GM18870 (cell line): ENCODE measurements around the gene GNG7.
"Not testable (repeated sequence)": the region's sequence is repeated elsewhere in the genome, so short reads cannot be mapped to it uniquely, and the experiment has no call there.

Experiments
- ATAC-seq: cut with Tn5 transposase; IDR thresholded peaks from one replicate; pipeline ENCODE4 v1.9.1; 2021; ENCODE audit warnings: moderate library complexity; ENCODE audit not compliant: unreplicated experiment

Gene GNG7

GRCh38 chr19:2606774-2607173 lies 95.7 kb downstream of the GNG7 start:
- not testable (repeated sequence) for ATAC-seq

GRCh38 chr19:2605889-2606288 lies 96.6 kb downstream of the GNG7 start:
- ATAC-seq: not testable (repeated sequence)

GRCh38 chr19:2604747-2605329 lies 97.7 kb downstream of the GNG7 start:
- no peak for ATAC-seq

- no peak for ATAC-seq
Measured at GRCh38 chr19:2603334-2603733, 99.2 kb downstream of the GNG7 start.

- ATAC-seq: no peak
Measured at GRCh38 chr19:2602391-2603181, 99.9 kb downstream of the GNG7 start.

- no peak for ATAC-seq
Measured at GRCh38 chr19:2600914-2601870, 101.3 kb downstream of the GNG7 start.

- ATAC-seq: no peak
Measured at GRCh38 chr19:2594319-2594718, 108.2 kb downstream of the GNG7 start.

GRCh38 chr19:2592824-2593223 lies 109.7 kb downstream of the GNG7 start:
- ATAC-seq: no peak

GRCh38 chr19:2591537-2592291 lies 110.8 kb downstream of the GNG7 start:
- no peak for ATAC-seq

DNA sequence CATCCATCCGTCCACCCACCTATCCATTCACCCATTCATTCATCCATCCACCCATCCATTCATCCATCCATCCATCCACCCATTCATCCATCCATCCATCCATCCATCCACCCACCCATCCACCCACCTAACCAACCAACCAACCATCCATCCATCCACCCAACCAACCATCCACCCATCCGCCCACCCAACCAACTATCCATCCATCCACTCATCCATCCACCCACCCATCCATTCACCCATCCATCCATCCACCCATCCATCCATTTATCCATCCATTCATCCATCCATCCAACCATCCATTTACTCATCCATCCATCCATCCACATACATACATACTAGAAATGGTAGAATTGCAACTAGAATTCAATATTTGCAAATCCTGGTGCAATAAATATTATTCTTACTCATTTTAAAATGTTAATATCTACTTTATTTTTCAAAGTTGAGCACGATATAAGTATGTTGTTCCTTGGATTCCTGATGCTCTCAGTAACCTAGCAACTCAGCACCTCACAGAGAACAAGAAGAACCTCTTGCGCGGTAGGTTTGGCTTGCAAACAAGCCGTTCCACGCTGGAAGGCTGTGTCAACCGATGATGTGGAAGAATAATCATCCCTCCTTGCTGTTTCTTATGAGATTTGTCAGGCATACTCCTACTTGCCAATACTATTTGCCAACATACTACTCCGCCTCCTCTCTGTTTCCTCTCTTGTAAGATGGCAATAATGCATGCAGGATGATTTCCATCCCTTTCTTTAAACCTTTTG lies 111.7 kb downstream of the GNG7 start:
- ATAC-seq: no peak

- no peak for ATAC-seq
Measured at GRCh38 chr19:2589441-2589840, 113.1 kb downstream of the GNG7 start.

DNA sequence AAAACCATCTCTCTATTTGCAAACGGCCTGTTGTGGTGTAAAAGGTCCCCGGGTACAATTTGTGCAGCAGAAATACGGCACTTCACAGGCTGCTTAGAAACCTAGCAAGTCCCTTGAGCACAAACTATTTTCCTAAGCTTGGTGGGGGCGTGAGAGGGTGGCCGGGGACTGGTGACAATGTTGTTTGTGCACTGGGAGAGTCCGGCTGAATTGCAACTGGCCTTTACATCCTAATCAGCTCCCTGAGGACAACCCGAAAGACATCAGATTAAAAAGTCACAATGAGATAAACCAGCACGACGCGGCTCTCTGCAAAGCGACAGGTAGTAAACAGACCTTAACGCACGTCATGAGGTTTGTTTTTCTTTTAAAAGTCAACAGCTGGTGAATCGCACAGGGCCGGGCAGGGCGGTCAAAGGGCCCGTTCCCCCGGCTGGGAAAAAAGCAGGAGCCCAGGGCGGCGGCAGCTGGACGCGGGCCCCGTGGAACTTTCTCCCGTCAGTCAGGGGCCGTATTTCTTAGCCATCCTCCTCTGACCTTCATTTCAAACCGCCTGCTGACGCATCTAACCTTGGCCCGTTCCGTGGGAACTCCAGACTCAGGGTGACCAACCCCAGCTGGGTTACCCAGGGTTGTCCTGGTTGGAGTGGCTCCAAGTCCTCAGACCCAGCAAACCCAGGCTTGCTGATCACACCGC lies 114.3 kb downstream of the GNG7 start:
- no peak for ATAC-seq

GRCh38 chr19:2587001-2587719 lies 115.3 kb downstream of the GNG7 start:
- ATAC-seq: no peak

GRCh38 chr19:2586196-2586595 lies 116.3 kb downstream of the GNG7 start:
- ATAC-seq: no peak

DNA sequence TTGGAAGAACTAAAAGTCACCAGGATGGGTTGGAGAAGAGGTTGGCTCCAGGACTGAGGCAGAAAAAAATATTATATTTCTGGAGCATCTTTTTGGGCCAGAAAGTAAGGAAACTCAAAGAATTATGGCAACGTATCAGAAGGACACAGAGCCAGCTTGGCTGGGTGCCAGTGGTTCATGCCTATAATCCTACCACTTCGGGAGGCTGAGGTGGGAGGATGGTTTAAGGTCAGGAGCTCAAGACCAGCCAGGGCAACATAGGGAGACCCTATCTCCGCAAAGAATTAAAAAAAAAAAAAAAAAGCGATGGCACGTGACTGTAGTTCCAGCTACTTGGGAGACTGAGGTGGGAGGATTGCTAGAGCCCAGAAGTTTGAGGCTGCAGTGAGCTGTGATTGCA lies 118.5 kb downstream of the GNG7 start:
- no peak for ATAC-seq

GRCh38 chr19:2582984-2583956 lies 119.2 kb downstream of the GNG7 start:
- ATAC-seq: no peak

DNA sequence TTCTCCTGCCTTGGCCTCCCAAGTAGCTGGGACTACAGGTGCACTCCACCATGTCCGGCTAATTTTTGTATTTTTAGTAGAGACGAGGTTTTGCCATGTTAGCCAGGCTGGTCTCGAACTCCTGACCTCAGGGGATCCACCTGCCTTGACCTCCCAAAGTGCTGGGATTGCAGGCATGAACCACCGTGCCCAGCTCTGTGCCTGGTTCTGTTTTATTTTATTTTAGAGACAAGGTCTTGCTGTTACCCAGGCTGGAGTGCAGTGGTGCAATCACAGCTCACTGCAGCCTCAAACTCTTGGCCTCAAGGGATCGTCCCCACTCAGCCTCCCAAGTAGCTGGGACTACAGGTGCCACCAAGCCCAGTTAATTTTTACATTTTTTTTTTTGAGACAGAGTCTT lies 122.1 kb downstream of the GNG7 start:
- ATAC-seq: not testable (repeated sequence)
